Spleen (tissue), 11 donors: ENCODE results near the gene WDR70. TPM values are rescaled to one million over a fixed set of nuclear protein-coding genes. Genes with fewer than 3 reads are reported as not detected.

Source experiments
- DNase-seq: peaks from one replicate; pipeline ENCODE4 v3.0.0-alpha.2; 2020
- H3K27ac ChIP-seq, 8 donors: fragments of 200-600 bp; sonication (generic) in 7 of 8; 1 replicate in 4 of 8; 2 replicates in 4 of 8; pipeline versions ENCODE4 v1.5.0 to v1.8.0; 2016 to 2021; ENCODE audit warnings: inconsistent platforms in 4 of 8, mild to moderate bottlenecking in 4 of 8, moderate library complexity in 1 of 8
- H3K27me3 ChIP-seq, 7 donors: fragments of 200-600 bp; sonication (generic) in 6 of 7; replicated peaks in 1 of 7; 1 replicate in 4 of 7; 2 replicates in 3 of 7; pipeline versions ENCODE4 v1.5.0 to v1.8.0; 2016 to 2021; ENCODE audit warnings: inconsistent platforms in 3 of 7, mild to moderate bottlenecking in 1 of 7
- H3K36me3 ChIP-seq, 6 donors: fragments of 200-600 bp; sonication (generic) in 5 of 6; 1 replicate in 4 of 6; 2 replicates in 2 of 6; pipeline versions ENCODE4 v1.5.0 to v1.8.0; 2016 to 2021; ENCODE audit warnings: inconsistent platforms in 2 of 6
- H3K4me1 ChIP-seq, 6 donors: fragments of 200-600 bp; sonication (generic) in 5 of 6; 1 replicate in 3 of 6; 2 replicates in 3 of 6; pipeline versions ENCODE4 v1.5.0 to v1.8.0; 2016 to 2021; ENCODE audit warnings: inconsistent platforms in 3 of 6
- H3K4me3 ChIP-seq, 8 donors: fragments of 200-600 bp; sonication (generic) in 7 of 8; 1 replicate in 4 of 8; 2 replicates in 4 of 8; pipeline versions ENCODE4 v1.5.0 to v1.8.0; 2016 to 2021; ENCODE audit warnings: inconsistent platforms in 4 of 8, mild to moderate bottlenecking in 4 of 8, moderate library complexity in 2 of 8
- H3K9me3 ChIP-seq, 8 donors: fragments of 200-600 bp; sonication (generic) in 7 of 8; 1 replicate in 4 of 8; 2 replicates in 4 of 8; pipeline versions ENCODE4 v1.5.0 to v1.8.0; 2016 to 2021; ENCODE audit warnings: inconsistent platforms in 4 of 8
- CTCF ChIP-seq, 11 experiments: fragments of 200-600 bp in 7 of 11; fragments of 450-650 bp in 4 of 11; sonication (generic) in 4 of 11; IDR thresholded peaks in 8 of 11; conservative IDR thresholded peaks in 3 of 11; 1 replicate in 7 of 11; 2 replicates in 4 of 11; pipeline versions ENCODE4 v1.4.0 to v1.8.0; 2016 to 2021; ENCODE audit warnings: antibody characterized with exemption in 11 of 11, inconsistent platforms in 4 of 11, mild to moderate bottlenecking in 1 of 11
- POLR2A ChIP-seq, 3 donors: fragments of 450-650 bp; IDR thresholded peaks; one replicate each; pipeline ENCODE4 v1.5.1; 2017; ENCODE audit warnings: antibody characterized with exemption in 3 of 3, mild to moderate bottlenecking in 1 of 3
- POLR2AphosphoS5 ChIP-seq, 3 donors: sonication (generic); formaldehyde crosslinking; IDR thresholded peaks; one replicate each; pipeline ENCODE4 v1.5.1; 2017; ENCODE audit warnings: antibody characterized with exemption in 3 of 3
- WGBS, 5 donors: extraction: QIAGEN DNeasy Blood & Tissue Kit in 3 of 5; methylation state at CpG; one replicate each; pipeline versions ENCODE4 v1.1.5 to v1.1.7; 2013 to 2018; 5-methylcytosine and 5-hydroxymethylcytosine counted together
- intact Hi-C: fragments of 100-400 bp; cut with DNase I; formaldehyde crosslinking; loops from one replicate; pipeline ENCODE4 v1.15.0; 2023; ENCODE audit warnings: low total_unique reads
- polyA plus RNA-seq, 3 donors: library from polyadenylated mRNA; stranded (reverse); fragments of 200-250 nt; gene quantifications; one replicate each; pipeline ENCODE4 v1.2.1, GENCODE V29; 2013
- total RNA-seq, 7 donors: library from RNA; depleted of rRNA in 3 of 7; stranded (reverse); fragments of >200 nt in 3 of 7; fragmentation: NEBNext Ultra II Directional in 4 of 7; extraction: Animal tissue kit (Norgen Biotek cat#: 25700) in 4 of 7; gene quantifications; one replicate each; pipeline versions ENCODE4 v1.1.0 to v1.2.1, GENCODE V29; 2016 to 2021
- donor health status: healthy with polysubstance abuse.
- donor health status: DM: no; HTN: no; CAD: no; lungs with moderate emphysema.
- donor health status: DM: no; HTN: no; CAD: no.
- donor health status: Bipolar disorder and iron deficiency.
- donor health status: healthy.
- donor health status: DM: no; HTN: no; CAD: no.
- donor health status: DM: yes; HTN: yes; CAD: no.

WDR70 gene
- total and polyA plus RNA-seq, 10 donors: 24.7 to 51.7 (median 33.4) TPM

- Histone ChIP-seq H3K4me1 (no peaks in the 10 kb centered on the region), H3K4me3 (no peak overlapping the region), H3K36me3 (peaks cover 0 to 13% (median 0%) of the 10 kb centered on the region in 6 donors), H3K27ac (no peak overlapping the region), H3K27me3 (no peaks in the 10 kb centered on the region), H3K9me3 (no peaks in the 10 kb centered on the region)
- no peak for TF ChIP-seq CTCF (IDR thresholded peaks at IDR 0.05 in 8 of 11, conservative IDR thresholded peaks at IDR 0.05 in 3 of 11)
- intact Hi-C loops: no loop called here
- no peak for DNase-seq
Observed at GRCh38 chr5:37568893-37569292, 189.8 kb downstream of the WDR70 start.

DNA sequence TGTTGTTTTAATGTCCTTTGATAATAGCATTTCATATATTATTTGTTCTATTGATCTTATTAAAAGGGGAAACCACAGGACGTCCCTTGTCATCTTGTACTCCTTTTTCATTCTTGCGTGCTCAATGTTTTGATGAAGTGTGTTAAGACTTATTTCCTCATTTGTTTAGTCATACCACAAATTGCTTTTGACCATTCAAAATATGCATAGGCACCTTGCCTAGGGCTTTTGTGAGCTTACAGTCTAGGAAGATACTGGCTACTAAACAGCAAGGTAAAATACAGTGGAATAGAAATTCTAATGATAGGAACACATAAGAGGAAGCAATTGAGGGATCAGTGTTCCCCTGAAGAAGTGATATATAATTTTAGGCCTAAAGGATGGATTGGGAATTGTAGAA is 190.3 kb downstream of the WDR70 start:
- 60 to 94% (median 70%) methylated on average over 2 of the region's 2 CpGs for WGBS, 5 donors
- Histone ChIP-seq H3K9me3 (no peaks in the 10 kb centered on the region), H3K4me1 (no peaks in the 10 kb centered on the region), H3K27me3 (no peaks in the 10 kb centered on the region), H3K27ac (no peak overlapping the region), H3K4me3 (no peak overlapping the region), H3K36me3 (peaks cover 0 to 13% (median 0%) of the 10 kb centered on the region in 6 donors)
- intact Hi-C loops: no loop called here
- no peak for DNase-seq
- no peak for TF ChIP-seq POLR2A (IDR thresholded peaks at IDR 0.05)

DNA sequence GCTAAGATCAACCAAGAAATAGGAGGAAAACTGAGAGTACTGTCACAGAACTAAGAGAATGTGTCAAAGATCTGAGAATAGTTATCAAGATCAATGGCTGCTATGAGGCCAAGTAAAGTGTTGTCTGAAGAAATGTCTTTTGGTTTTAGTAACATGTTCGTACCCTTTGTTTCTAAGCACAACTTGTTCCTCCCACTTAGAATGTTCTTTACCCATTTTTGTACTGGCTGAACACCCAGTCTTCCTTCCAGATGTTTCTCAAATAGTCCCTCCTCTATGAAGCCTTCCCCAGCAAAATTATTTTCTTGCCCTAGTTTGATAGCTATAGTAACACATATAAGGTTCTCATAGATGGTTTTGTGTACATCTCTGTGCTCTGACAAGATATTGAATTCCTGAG is 191.5 kb downstream of the WDR70 start:
- Histone ChIP-seq H3K4me3 (no peak overlapping the region), H3K27me3 (no peaks in the 10 kb centered on the region), H3K4me1 (no peaks in the 10 kb centered on the region), H3K36me3 (peaks cover 0 to 13% (median 0%) of the 10 kb centered on the region in 6 donors), H3K9me3 (no peaks in the 10 kb centered on the region), H3K27ac (no peak overlapping the region)
- intact Hi-C loops: no loop called here
- no peak for DNase-seq
- WGBS, 5 donors: 92 to 100% (median 94%) methylated on average over 1 of the region's 1 CpG
- no peak for TF ChIP-seq CTCF (IDR thresholded peaks at IDR 0.05 in 8 of 11, conservative IDR thresholded peaks at IDR 0.05 in 3 of 11)

DNA sequence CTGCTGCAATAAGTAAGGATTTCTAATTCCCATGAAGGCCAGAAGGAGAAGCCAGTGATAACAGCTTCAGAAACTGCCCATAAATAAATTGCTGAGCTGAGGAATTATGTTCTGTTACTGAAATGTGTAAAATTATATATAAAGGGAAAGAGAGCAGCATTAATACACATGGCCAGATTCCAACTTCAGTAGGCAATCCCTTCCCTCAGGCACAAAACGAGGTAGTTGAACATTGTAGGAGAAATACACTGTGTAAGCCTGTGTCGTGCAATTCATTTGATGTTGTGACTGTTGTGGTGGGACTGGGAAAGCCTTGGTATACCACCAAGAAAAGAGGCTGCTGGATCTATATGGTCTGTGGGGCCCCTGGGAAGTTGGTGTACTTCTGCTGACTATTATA is 192.9 kb downstream of the WDR70 start:
- H3K4me1 ChIP-seq: peaks cover 0 to 5% (median 0%) of the 10 kb centered on the region in 6 donors
- no peak for TF ChIP-seq POLR2A (IDR thresholded peaks at IDR 0.05)
- TF ChIP-seq POLR2AphosphoS5 (IDR thresholded peaks at IDR 0.05): no peak
- no peak for TF ChIP-seq CTCF (IDR thresholded peaks at IDR 0.05 in 8 of 11, conservative IDR thresholded peaks at IDR 0.05 in 3 of 11)
- no peak for DNase-seq
- 86 to 91% (median 90%) methylated on average over 2 of the region's 2 CpGs for WGBS, 5 donors
- no peaks in the 10 kb centered on the region for H3K9me3 ChIP-seq
- H3K27me3 ChIP-seq: no peaks in the 10 kb centered on the region
- no peak overlapping the region for H3K27ac ChIP-seq
- H3K36me3 ChIP-seq: peaks cover 0 to 13% (median 0%) of the 10 kb centered on the region in 6 donors
- H3K4me3 ChIP-seq: no peak overlapping the region
- intact Hi-C loops: no loop called here
